Measurements from ENCODE around the gene AMT. TPM values are rescaled to one million over a fixed set of nuclear protein-coding genes. Genes with fewer than 3 reads are reported as not detected.
"Not testable (repeated sequence)": the region's sequence is repeated elsewhere in the genome, so short reads cannot be mapped to it uniquely, and the experiment has no call there.

The AMT gene
- total and polyA plus RNA-seq, 2 donors (not counting 1 experiment from before 2014, with no cell fraction given): 2.6 to 2.7 TPM

GRCh38 chr3:49401766-49402165 lies 20.5 kb downstream of the AMT start:
- Histone ChIP-seq H3K27ac (ENCODE audit: insufficient read depth, low read length) (no peak overlapping the region), H3K4me2 (ENCODE audit: extremely low read depth, insufficient read depth, low read length) (no peak overlapping the region), H3K9ac (ENCODE audit: insufficient read depth, low read length) (no peak overlapping the region), H4K20me1 (ENCODE audit: control insufficient read depth, extremely low read depth, insufficient read depth, low read length) (no peaks in the 10 kb centered on the region), H3K9me3 (ENCODE audit: control insufficient read depth, insufficient read depth, low read depth, low read length) (no peaks in the 10 kb centered on the region), H3K4me3 (replicated peaks in 1 of 4; ENCODE audit: control extremely low read depth in 1 of 4, insufficient read depth in 1 of 4, low read depth in 3 of 4, low read length in 4 of 4) (no peak overlapping the region), H2AFZ (ENCODE audit: low read length) (no peak overlapping the region), H3K4me1 (ENCODE audit: control insufficient read depth, extremely low read depth, insufficient read depth, low read length) (no peaks in the 10 kb centered on the region), H3K27me3 (ENCODE audit: control insufficient read depth, insufficient read depth, low read length) (no peaks in the 10 kb centered on the region), H3K36me3 (ENCODE audit: control insufficient read depth, insufficient read depth, low read length) (no peaks in the 10 kb centered on the region), H3K79me2 (ENCODE audit: control insufficient read depth, insufficient read depth, low read length) (peaks cover 96% of the 10 kb centered on the region)
- DNase-seq (ENCODE audit: low read depth in 2 of 2): no peak
- no peak for TF ChIP-seq EZH2 (IDR thresholded peaks at IDR 0.05; ENCODE audit: low read length, missing control alignments)
- TF ChIP-seq CTCF (conservative IDR thresholded peaks at IDR 0.05 in 1 of 2, IDR thresholded peaks at IDR 0.05 in 1 of 2; ENCODE audit: low read depth in 1 of 2, low read length in 2 of 2): no peak

DNA sequence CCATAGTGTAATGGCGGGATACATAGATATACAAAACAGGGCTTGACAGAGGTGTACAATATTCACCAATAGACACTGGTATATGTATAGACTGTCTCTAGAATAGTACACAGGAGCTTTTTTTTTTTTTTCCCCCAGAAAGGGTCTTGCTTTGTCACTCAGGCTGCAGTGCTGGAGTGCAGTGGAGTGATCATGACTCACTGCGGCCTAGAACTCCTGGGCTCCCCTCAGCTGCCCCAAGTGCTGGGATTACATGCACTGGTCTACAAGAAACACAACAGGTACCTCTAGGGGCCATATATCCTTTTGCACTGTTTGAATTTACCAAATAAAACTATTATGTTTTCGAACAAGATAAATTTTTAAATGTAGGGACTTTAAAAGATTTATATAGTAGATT lies 22.8 kb downstream of the AMT start:
- Histone ChIP-seq H3K36me3 (ENCODE audit: control insufficient read depth, insufficient read depth, low read length) (peaks cover 1% of the 10 kb centered on the region), H3K27ac (ENCODE audit: insufficient read depth, low read length) (no peak overlapping the region), H3K9ac (ENCODE audit: insufficient read depth, low read length) (no peak overlapping the region), H3K4me2 (ENCODE audit: extremely low read depth, insufficient read depth, low read length) (no peak overlapping the region), H3K4me3 (replicated peaks in 1 of 4; ENCODE audit: control extremely low read depth in 1 of 4, insufficient read depth in 1 of 4, low read depth in 3 of 4, low read length in 4 of 4) (no peak overlapping the region), H3K27me3 (ENCODE audit: control insufficient read depth, insufficient read depth, low read length) (no peaks in the 10 kb centered on the region), H3K9me3 (ENCODE audit: control insufficient read depth, insufficient read depth, low read depth, low read length) (no peaks in the 10 kb centered on the region), H4K20me1 (ENCODE audit: control insufficient read depth, extremely low read depth, insufficient read depth, low read length) (peaks cover 3% of the 10 kb centered on the region), H3K79me2 (ENCODE audit: control insufficient read depth, insufficient read depth, low read length) (peaks cover 96% of the 10 kb centered on the region), H3K4me1 (ENCODE audit: control insufficient read depth, extremely low read depth, insufficient read depth, low read length) (no peaks in the 10 kb centered on the region), H2AFZ (ENCODE audit: low read length) (no peak overlapping the region)
- TF ChIP-seq EZH2 (IDR thresholded peaks at IDR 0.05; ENCODE audit: low read length, missing control alignments) (no peak), CTCF (conservative IDR thresholded peaks at IDR 0.05 in 1 of 2, IDR thresholded peaks at IDR 0.05 in 1 of 2; ENCODE audit: low read depth in 1 of 2, low read length in 2 of 2) (no peak)
- peak in 1 of 2 donors; percentile 61 for DNase-seq (ENCODE audit: low read depth in 2 of 2)

DNA sequence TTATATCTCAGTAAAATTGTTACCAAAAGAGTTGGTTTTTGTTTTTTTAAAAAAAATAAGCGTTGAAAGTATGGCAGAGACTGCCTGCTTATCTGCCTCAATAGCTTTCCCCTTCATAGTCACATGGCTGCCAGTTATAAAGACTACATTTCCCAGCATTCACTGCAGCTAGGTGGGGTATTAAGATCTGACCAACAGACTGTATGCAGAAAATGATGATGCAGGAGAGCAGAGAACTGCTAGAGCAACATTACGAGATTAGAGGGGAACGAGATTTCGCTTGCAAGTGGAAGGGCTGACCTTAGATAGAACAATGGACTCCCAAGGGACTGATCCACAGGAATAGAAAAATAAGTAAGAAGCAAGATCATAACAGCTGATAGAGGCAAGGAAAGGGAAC lies 24.8 kb downstream of the AMT start:
- peaks cover 1% of the 10 kb centered on the region for H3K36me3 ChIP-seq (ENCODE audit: control insufficient read depth, insufficient read depth, low read length)
- no peak overlapping the region for H3K27ac ChIP-seq (ENCODE audit: insufficient read depth, low read length)
- TF ChIP-seq CTCF (conservative IDR thresholded peaks at IDR 0.05 in 1 of 2, IDR thresholded peaks at IDR 0.05 in 1 of 2; ENCODE audit: low read depth in 1 of 2, low read length in 2 of 2): no peak
- TF ChIP-seq EZH2 (IDR thresholded peaks at IDR 0.05; ENCODE audit: low read length, missing control alignments): no peak
- peak in 1 of 2 donors; percentile 24 for DNase-seq (ENCODE audit: low read depth in 2 of 2)
- peaks cover 3% of the 10 kb centered on the region for H4K20me1 ChIP-seq (ENCODE audit: control insufficient read depth, extremely low read depth, insufficient read depth, low read length)
- H3K79me2 ChIP-seq (ENCODE audit: control insufficient read depth, insufficient read depth, low read length): peaks cover 94% of the 10 kb centered on the region
- no peaks in the 10 kb centered on the region for H3K4me1 ChIP-seq (ENCODE audit: control insufficient read depth, extremely low read depth, insufficient read depth, low read length)
- no peaks in the 10 kb centered on the region for H3K9me3 ChIP-seq (ENCODE audit: control insufficient read depth, insufficient read depth, low read depth, low read length)
- H3K27me3 ChIP-seq (ENCODE audit: control insufficient read depth, insufficient read depth, low read length): no peaks in the 10 kb centered on the region
- no peak overlapping the region for H3K9ac ChIP-seq (ENCODE audit: insufficient read depth, low read length)
- H2AFZ ChIP-seq (ENCODE audit: low read length): no peak overlapping the region
- no peak overlapping the region for H3K4me2 ChIP-seq (ENCODE audit: extremely low read depth, insufficient read depth, low read length)
- no peak overlapping the region for H3K4me3 ChIP-seq (replicated peaks in 1 of 4; ENCODE audit: control extremely low read depth in 1 of 4, insufficient read depth in 1 of 4, low read depth in 3 of 4, low read length in 4 of 4)

DNA sequence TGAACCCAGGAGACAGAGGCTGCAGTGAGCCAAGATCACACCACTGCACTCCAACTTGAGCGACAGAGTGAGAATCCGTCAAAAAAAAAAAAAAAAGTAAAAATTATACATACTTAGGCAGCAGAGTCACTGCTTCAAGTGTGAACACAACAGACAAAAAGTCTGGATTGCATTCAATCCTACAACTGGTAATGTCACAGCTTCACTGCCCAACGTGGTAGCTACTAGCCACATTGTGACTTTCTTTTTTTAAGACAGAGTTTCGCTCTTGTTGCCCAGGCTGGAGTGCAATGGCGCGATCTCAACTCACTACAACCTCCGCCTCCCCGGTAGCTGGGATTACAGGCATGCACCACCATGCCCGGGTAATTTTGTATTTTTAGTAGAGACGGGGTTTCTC lies 31.0 kb downstream of the AMT start:
- H3K9ac ChIP-seq (ENCODE audit: insufficient read depth, low read length); DNase-seq (ENCODE audit: low read depth in 2 of 2); H3K4me1 ChIP-seq (ENCODE audit: control insufficient read depth, extremely low read depth, insufficient read depth, low read length); H2AFZ ChIP-seq (ENCODE audit: low read length); H3K4me3 ChIP-seq (replicated peaks in 1 of 4; ENCODE audit: control extremely low read depth in 1 of 4, insufficient read depth in 1 of 4, low read depth in 3 of 4, low read length in 4 of 4); H3K27me3 ChIP-seq (ENCODE audit: control insufficient read depth, insufficient read depth, low read length); H3K36me3 ChIP-seq (ENCODE audit: control insufficient read depth, insufficient read depth, low read length); H3K4me2 ChIP-seq (ENCODE audit: extremely low read depth, insufficient read depth, low read length); H3K27ac ChIP-seq (ENCODE audit: insufficient read depth, low read length); H3K9me3 ChIP-seq (ENCODE audit: control insufficient read depth, insufficient read depth, low read depth, low read length); H4K20me1 ChIP-seq (ENCODE audit: control insufficient read depth, extremely low read depth, insufficient read depth, low read length): not testable (repeated sequence)
- peaks cover 95% of the 10 kb centered on the region for H3K79me2 ChIP-seq (ENCODE audit: control insufficient read depth, insufficient read depth, low read length)

All from fibroblast of lung (primary cell).